Measurements from ENCODE around the gene KANK2.
"Not testable (repeated sequence)": the region's sequence is repeated elsewhere in the genome, so short reads cannot be mapped to it uniquely, and the experiment has no call there.

Gene KANK2

GRCh38 chr19:11198769-11199424 lies 1.6 kb upstream of the KANK2 start:
- no peak for DNase-seq

- DNase-seq = no peak
Measured at GRCh38 chr19:11198175-11198534, 810 bp upstream of the KANK2 start.

- DNase-seq = peak in 6 of 56 donors; percentile 3 to 40 (median 30)
Measured at GRCh38 chr19:11196406-11197287, 698 bp downstream of the KANK2 start.

GRCh38 chr19:11195681-11196080 lies 1.7 kb downstream of the KANK2 start:
- no peak for DNase-seq

GRCh38 chr19:11194656-11195558 lies 2.4 kb downstream of the KANK2 start:
- DNase-seq = no peak

GRCh38 chr19:11194173-11194572 lies 3.2 kb downstream of the KANK2 start:
- no peak for DNase-seq

GRCh38 chr19:11192957-11193939 lies 4.1 kb downstream of the KANK2 start:
- DNase-seq = no peak

GRCh38 chr19:11191934-11192333 lies 5.4 kb downstream of the KANK2 start:
- no peak for DNase-seq

- no peak for DNase-seq
Measured at GRCh38 chr19:11191273-11191755, 6.0 kb downstream of the KANK2 start.

GRCh38 chr19:11190501-11190900 lies 6.8 kb downstream of the KANK2 start:
- no peak for DNase-seq

- DNase-seq = no peak
Measured at GRCh38 chr19:11187441-11187840, 9.9 kb downstream of the KANK2 start.

GRCh38 chr19:11182994-11183393 lies 14.4 kb downstream of the KANK2 start:
- DNase-seq = no peak

GRCh38 chr19:11181488-11181887 lies 15.9 kb downstream of the KANK2 start:
- no peak for DNase-seq

GRCh38 chr19:11180975-11181374 lies 16.4 kb downstream of the KANK2 start:
- DNase-seq = not testable (repeated sequence)

- no peak for DNase-seq
Measured at GRCh38 chr19:11180346-11180745, 17.0 kb downstream of the KANK2 start.

GRCh38 chr19:11179716-11180297 lies 17.5 kb downstream of the KANK2 start:
- DNase-seq = no peak

GRCh38 chr19:11179145-11179465 lies 18.2 kb downstream of the KANK2 start:
- DNase-seq = not testable (repeated sequence)

- DNase-seq = no peak
Measured at GRCh38 chr19:11177592-11177991, 19.8 kb downstream of the KANK2 start.

- no peak for DNase-seq
Measured at GRCh38 chr19:11176466-11177193, 20.7 kb downstream of the KANK2 start.

Measured in amygdala (tissue), 56 donors.